Measurements from ENCODE around the gene FCER1G.

FCER1G gene

DNA sequence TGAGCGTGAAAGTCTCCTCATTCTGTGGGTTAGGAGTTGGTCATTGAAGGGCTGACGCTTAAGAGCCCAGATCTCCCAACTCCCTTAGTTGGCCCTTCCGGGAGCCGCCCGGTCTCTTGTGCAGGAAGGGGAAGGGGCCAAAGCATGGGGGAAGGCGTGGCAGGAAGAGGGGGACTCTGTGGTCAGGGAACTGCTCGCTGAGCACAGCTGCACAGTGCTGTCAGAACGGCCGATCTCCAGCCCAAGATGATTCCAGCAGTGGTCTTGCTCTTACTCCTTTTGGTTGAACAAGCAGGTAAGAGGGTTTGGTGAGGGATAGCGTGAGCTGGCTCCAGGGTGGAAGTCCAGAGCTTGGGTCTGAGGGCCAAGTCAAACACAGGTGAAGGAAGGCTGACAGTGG lies at the start of gene FCER1G:
Gene FCER1G (plus strand): TSS at position 220 of the 400 bp plus-strand sequence. CDS start 27 bp downstream, at position 247.
- in situ Hi-C loops (cut with MboI; ENCODE audit: low sequenced_read_pairs), result loop anchor here (25.0 kb wide), 1 partner anchor 147 kb away; the partner anchor contains the start of gene CFAP126

DNA sequence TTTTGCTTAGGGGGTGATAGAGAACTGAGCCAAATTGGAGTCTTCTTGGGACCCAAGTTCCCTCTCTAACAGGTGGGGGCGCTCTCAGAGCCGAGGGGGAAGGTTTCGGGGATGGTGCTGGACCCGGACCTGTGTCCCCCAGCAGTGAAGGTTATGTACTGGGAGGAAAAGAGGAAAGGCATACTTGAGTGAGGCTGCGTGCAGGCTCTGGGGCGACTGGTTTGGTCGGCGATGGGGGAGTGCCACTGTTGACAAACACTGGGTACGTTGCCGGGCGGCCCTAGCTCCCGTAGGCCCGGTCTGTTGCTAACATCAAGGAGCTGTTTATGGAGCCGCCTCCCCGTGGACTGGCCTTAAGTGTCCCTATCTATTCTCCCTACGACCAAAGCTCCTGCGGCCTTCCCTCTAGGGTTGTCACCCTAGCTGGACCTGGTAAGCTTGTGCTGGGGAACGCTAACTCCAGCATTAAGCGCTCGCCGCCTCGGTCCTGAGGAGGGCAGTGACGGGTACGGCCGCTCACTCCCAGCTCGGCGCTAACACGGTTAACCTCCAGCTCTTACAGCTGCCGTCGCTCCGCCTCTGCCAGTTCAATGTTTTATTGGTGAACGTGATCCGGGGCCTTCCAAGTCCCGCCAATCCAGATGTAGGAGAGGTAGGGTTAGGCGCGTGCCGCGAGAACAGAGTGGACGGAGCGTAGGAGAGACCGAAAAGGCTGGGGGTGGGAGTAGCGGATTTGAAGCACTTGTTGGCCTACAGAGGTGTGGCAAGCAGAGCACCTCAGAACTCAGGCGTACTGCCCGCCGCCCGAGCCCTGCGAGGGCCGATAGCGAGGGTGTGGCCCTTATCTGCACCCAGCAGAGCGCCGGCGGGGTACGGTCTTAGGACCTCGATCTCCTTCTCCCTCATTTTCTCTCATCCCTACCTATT lies 49.1 kb upstream of the FCER1G start, which contains the start of gene PPOX:
Gene PPOX (plus strand): TSS at position 685 of the 927 bp plus-strand sequence. CDS start 422 bp downstream, outside the sequence.
- in situ Hi-C loops (cut with MboI; ENCODE audit: low sequenced_read_pairs), result no loop called here

DNA sequence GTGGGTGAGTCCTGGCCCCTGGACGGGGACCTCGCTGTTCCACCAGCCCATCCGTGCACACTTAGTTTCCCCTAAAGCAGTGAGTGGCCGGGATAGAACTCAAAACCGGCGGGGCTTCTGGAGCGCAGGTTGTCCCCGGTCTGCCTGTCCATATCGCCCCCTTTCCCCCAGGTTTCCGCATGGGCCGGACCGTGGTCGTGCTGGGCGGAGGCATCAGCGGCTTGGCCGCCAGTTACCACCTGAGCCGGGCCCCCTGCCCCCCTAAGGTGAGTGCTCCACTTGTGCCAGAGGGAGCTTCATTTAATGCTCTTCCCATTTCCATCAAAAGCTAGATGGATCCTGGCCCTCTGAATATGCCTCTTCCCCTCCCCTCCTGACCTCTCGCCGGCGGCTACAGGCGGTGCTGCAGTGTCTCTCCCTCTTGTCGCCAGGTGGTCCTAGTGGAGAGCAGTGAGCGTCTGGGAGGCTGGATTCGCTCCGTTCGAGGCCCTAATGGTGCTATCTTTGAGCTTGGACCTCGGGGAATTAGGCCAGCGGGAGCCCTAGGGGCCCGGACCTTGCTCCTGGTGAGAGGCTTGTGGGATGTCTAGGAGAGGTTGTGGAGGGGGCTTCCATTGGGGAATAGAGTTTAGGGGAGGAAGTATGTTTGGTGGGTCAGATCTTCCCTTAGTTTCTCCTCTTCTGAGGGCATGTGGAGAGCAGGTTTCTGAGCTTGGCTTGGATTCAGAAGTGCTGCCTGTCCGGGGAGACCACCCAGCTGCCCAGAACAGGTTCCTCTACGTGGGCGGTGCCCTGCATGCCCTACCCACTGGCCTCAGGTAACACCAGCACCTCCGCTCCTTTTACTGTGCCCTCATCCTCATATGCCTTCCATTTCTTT lies 48.2 kb upstream of the FCER1G start:
- in situ Hi-C loops (cut with MboI; ENCODE audit: low sequenced_read_pairs), result no loop called here

- in situ Hi-C loops (cut with MboI; ENCODE audit: low sequenced_read_pairs), result no loop called here
Observed at GRCh38 chr1:161168906-161169305, 46.2 kb upstream of the FCER1G start.

- in situ Hi-C loops (cut with MboI; ENCODE audit: low sequenced_read_pairs), result no loop called here
Observed at GRCh38 chr1:161171191-161171590, 43.9 kb upstream of the FCER1G start.

DNA sequence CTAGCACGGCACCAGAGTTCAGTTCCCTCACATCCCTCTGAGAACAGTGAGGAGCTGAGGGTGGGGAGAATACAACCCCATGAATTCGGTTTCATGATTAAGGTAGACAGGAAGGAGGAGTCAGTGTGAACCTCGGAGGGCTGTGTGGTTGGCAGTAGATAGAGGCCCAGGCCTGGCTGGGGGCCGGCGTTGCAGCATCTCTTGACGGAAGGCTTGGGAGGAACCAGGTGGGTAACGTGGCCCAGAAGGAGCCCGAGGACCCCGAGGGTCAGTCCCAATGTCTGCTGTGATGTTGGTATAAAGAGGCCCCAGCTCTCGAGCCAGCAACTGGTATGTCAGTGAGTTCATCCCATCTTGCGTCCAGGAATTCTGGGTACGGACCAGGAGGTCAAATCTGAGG lies 43.4 kb upstream of the FCER1G start:
- in situ Hi-C loops (cut with MboI; ENCODE audit: low sequenced_read_pairs), result no loop called here

GRCh38 chr1:161172349-161172748 lies 42.7 kb upstream of the FCER1G start:
- in situ Hi-C loops (cut with MboI; ENCODE audit: low sequenced_read_pairs), result no loop called here

GRCh38 chr1:161172776-161173376 lies 42.2 kb upstream of the FCER1G start:
- in situ Hi-C loops (cut with MboI; ENCODE audit: low sequenced_read_pairs), result no loop called here

- in situ Hi-C loops (cut with MboI; ENCODE audit: low sequenced_read_pairs), result no loop called here
Observed at GRCh38 chr1:161173711-161174110, 41.4 kb upstream of the FCER1G start.

DNA sequence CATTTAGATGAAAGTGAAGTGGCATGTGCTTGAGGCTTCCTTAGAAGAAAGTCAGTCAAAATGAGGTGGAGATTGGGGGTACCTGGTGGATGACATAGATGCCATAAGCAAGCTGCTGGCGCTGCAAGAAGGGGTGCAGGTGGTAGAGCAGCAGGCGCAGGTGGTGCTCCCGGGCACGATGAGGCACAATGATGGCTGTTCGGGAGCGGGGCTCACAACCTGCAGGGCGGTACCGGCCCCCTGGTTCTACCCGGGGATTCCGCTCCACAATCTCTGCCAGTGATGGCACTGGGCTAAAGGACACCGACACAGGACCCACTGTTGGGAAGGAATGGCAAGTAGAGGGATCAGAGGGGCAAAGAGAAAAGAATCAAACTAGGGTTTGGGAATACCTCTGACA lies 40.2 kb upstream of the FCER1G start:
- in situ Hi-C loops (cut with MboI; ENCODE audit: low sequenced_read_pairs), result no loop called here

GRCh38 chr1:161175771-161176453 lies 39.2 kb upstream of the FCER1G start:
- in situ Hi-C loops (cut with MboI; ENCODE audit: low sequenced_read_pairs), result no loop called here

DNA sequence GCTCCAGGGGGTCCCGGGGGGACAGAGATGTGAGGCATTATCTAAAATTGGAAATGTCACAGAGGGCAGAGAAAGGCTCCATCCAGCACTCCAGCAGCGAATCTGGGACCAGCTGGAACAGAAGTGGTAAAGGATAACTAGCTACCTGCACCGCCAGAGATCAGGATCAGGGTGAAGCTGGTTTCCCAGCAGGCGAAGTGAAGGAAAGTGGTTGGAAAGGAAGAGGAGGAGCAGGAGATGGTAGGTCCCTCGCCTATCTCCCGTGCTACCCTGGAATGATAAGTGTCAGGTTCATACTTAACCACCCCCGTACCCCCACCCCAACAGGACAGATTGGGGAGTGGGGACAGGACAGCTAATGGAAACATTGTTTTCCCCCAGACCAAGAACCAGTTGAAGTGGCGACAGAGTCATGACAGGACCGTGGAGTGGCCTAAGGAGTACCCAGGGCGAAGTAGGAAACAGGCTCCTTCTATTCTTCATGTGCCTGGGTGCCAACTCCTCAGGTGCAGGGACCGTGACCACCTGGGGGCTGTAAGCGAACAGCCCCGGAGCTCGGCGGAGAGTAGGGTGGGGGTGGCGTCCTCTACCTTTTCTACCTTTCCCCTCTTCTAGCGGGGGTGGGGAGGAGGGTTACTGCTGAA lies 38.5 kb upstream of the FCER1G start:
- in situ Hi-C loops (cut with MboI; ENCODE audit: low sequenced_read_pairs), result no loop called here

- in situ Hi-C loops (cut with MboI; ENCODE audit: low sequenced_read_pairs), result no loop called here
Observed at GRCh38 chr1:161177112-161177935, 37.8 kb upstream of the FCER1G start, which contains the start of gene B4GALT3. B4GALT3 (minus strand) TSS chr1:161177507; CDS start chr1:161176060, 1,447 bp downstream.

GRCh38 chr1:161177936-161178244 lies 37.2 kb upstream of the FCER1G start:
- in situ Hi-C loops (cut with MboI; ENCODE audit: low sequenced_read_pairs), result no loop called here

DNA sequence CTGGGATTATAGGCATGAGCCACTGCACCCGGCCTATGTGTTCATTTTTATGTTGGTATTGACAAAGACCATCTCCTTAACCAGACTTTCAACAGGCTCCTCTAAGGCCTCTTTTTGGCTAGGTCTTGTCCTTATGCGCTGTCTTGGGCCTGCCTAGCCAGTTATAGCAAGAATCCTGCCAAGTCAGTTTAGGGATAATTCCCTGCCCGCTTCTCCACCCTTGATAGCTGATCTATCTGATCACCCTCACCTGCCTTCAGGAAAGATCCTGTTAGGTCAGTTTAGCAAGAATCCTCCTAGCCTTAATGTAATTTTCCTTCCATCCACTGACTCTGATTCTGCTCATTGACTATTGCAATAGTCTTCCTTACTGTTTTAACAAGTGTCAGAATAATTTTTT lies 35.4 kb upstream of the FCER1G start:
- in situ Hi-C loops (cut with MboI; ENCODE audit: low sequenced_read_pairs), result no loop called here

- in situ Hi-C loops (cut with MboI; ENCODE audit: low sequenced_read_pairs), result no loop called here
Observed at GRCh38 chr1:161180639-161181038, 34.5 kb upstream of the FCER1G start.

DNA sequence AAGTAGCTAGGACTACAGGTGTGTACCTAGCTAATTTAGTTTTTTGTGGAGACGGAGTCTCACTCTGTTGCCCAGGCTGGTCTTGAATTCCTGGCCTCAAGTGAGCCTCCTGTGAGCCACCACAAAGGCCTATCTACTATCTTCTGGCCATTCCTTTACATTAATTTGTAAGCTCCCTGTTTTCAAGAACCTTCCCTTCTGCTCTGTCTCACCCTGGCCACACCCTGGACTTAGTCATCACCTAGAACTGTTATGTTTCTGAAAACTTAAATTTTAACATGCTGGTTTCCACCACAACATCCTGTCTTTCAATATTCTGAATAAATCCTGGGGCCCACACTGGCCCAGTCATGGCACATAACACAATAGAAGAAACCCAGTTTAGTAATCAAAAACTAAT lies 32.9 kb upstream of the FCER1G start:
- in situ Hi-C loops (cut with MboI; ENCODE audit: low sequenced_read_pairs), result no loop called here

DNA sequence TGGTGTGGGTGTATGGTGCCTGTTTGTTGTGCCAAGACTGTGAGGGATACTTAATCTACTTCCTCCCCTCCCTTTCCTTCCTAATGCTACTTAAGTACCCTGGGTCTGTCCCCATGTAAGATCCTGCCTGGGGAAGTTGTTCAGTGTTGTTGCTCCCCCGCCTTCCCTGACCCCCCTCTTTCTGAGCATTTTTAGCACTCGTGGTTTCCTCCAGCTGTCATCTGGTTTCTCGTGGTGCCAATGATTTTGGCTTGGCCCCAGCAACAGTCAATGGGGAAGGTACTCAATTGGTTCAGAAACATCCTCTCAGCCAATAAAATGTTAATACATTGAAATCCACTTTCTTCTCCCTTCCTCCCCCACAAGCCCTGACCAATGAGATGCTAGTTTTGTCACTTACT lies 29.8 kb upstream of the FCER1G start:
- in situ Hi-C loops (cut with MboI; ENCODE audit: low sequenced_read_pairs), result no loop called here

DNA sequence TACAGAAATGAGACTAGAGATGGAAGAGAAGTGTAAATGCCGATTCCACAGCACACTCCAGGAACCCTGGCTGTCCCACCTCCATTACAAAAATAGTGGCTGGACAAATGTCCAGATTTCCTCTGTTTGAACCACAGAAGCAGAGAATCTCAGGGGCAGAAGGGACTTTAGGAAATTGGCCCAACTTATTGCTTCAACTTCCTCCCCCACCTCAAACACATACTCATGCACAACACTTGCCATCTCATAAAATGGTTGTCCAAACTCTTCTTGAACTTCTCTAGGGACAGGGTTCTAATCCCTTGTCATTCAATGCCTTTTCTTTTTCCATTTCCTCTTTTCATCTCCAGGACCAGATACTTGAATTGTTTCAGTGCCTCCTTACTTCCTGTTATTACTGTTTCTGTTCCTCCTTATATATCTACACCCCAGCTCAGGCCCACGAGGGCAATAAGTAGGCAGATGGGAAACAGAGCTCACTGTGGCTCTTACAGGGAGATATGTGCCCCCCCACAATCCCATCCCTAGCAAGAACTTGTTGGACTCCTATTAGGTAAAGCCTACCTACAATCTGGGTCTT lies 29.3 kb upstream of the FCER1G start:
- in situ Hi-C loops (cut with MboI; ENCODE audit: low sequenced_read_pairs), result no loop called here
